ENCODE results near the gene GANAB.

GANAB gene

GRCh38 chr11:62621567-62622470 is 24.6 kb downstream of the GANAB start, which contains the start of gene B3GAT3:
Gene B3GAT3, minus strand, starts transcription at chr11:62621986. Its CDS starts 39 bp downstream, at chr11:62621947.
- no peak for TF ChIP-seq CTCF (IDR thresholded peaks at IDR 0.05)

GRCh38 chr11:62621027-62621566 is 25.3 kb downstream of the GANAB start:
- TF ChIP-seq CTCF (IDR thresholded peaks at IDR 0.05) = no peak

GRCh38 chr11:62615521-62615920 is 30.9 kb downstream of the GANAB start:
- TF ChIP-seq CTCF (IDR thresholded peaks at IDR 0.05) = no peak

- TF ChIP-seq CTCF (IDR thresholded peaks at IDR 0.05) = no peak
Measured at GRCh38 chr11:62614275-62614674, 32.1 kb downstream of the GANAB start.

- no peak for TF ChIP-seq CTCF (IDR thresholded peaks at IDR 0.05)
Measured at GRCh38 chr11:62613291-62613778, 33.1 kb downstream of the GANAB start.

GRCh38 chr11:62612366-62613290 is 33.8 kb downstream of the GANAB start, which contains the start of the genes EML3 and ROM1:
Gene EML3, minus strand, starts transcription at chr11:62612775. Its CDS starts 318 bp downstream, at chr11:62612457.
Gene ROM1, plus strand, starts transcription at chr11:62613257. Its CDS starts 25 bp downstream, at chr11:62613282.
- TF ChIP-seq CTCF (IDR thresholded peaks at IDR 0.05) = peak; percentile 83

Measured in LNCAP (cell line).